Activated CD4-positive, alpha-beta T cell treated with anti-CD3 and anti-CD28 coated beads, Interleukin-2, amount 50 U/mL, for 24 hours (primary cell): ENCODE measurements around the gene IGFL3.
"Not testable (repeated sequence)": the region's sequence is repeated elsewhere in the genome, so short reads cannot be mapped to it uniquely, and the experiment has no call there.

Experiments used
- DNase-seq, 2 donors: peaks; one replicate each; pipeline ENCODE4 v3.0.0-alpha.2; 2020; ENCODE audit warnings: low read depth in 1 of 2, low spot score in 1 of 2

IGFL3 gene

GRCh38 chr19:46125447-46125846 is 959 bp upstream of the IGFL3 start:
- no peak for DNase-seq

- DNase-seq = no peak
Measured at GRCh38 chr19:46118136-46118535, 6.4 kb downstream of the IGFL3 start.

- no peak for DNase-seq
Measured at GRCh38 chr19:46116121-46116520, 8.4 kb downstream of the IGFL3 start.

- peak in 1 of 2 donors; percentile 53 for DNase-seq
Measured at GRCh38 chr19:46115396-46116106, 8.9 kb downstream of the IGFL3 start.

GRCh38 chr19:46113726-46114125 is 10.8 kb downstream of the IGFL3 start:
- no peak for DNase-seq

GRCh38 chr19:46112527-46112926 is 12.0 kb downstream of the IGFL3 start:
- DNase-seq = no peak

GRCh38 chr19:46111376-46111775 is 13.1 kb downstream of the IGFL3 start:
- DNase-seq = no peak

- DNase-seq = no peak
Measured at GRCh38 chr19:46109876-46110275, 14.6 kb downstream of the IGFL3 start.

GRCh38 chr19:46107371-46107770 is 17.1 kb downstream of the IGFL3 start:
- no peak for DNase-seq

GRCh38 chr19:46102333-46102732 is 22.2 kb downstream of the IGFL3 start:
- not testable (repeated sequence) for DNase-seq

GRCh38 chr19:46101293-46101692 is 23.2 kb downstream of the IGFL3 start:
- DNase-seq = no peak

GRCh38 chr19:46100344-46100743 is 24.1 kb downstream of the IGFL3 start:
- DNase-seq = no peak

- no peak for DNase-seq
Measured at GRCh38 chr19:46090444-46090843, 34.0 kb downstream of the IGFL3 start.

- DNase-seq = no peak
Measured at GRCh38 chr19:46089432-46089831, 35.1 kb downstream of the IGFL3 start.

- DNase-seq = no peak
Measured at GRCh38 chr19:46088101-46088500, 36.4 kb downstream of the IGFL3 start.

GRCh38 chr19:46085888-46086287 is 38.6 kb downstream of the IGFL3 start:
- no peak for DNase-seq

GRCh38 chr19:46082728-46083050 is 41.8 kb downstream of the IGFL3 start:
- no peak for DNase-seq

- peak in 1 of 2 donors; percentile 17 for DNase-seq
Measured at GRCh38 chr19:46081928-46082727, 42.4 kb downstream of the IGFL3 start.

- DNase-seq = no peak
Measured at GRCh38 chr19:46080561-46080960, 43.9 kb downstream of the IGFL3 start.

- DNase-seq = no peak
Measured at GRCh38 chr19:46079576-46079975, 44.9 kb downstream of the IGFL3 start.

GRCh38 chr19:46078573-46079332 is 45.7 kb downstream of the IGFL3 start:
- not testable (repeated sequence) for DNase-seq

- DNase-seq = no peak
Measured at GRCh38 chr19:46077815-46078167, 46.7 kb downstream of the IGFL3 start.
